PC-3 (cell line): ENCODE results near the gene RGS9. TPM values are rescaled to one million over a fixed set of nuclear protein-coding genes. Genes with fewer than 3 reads are reported as not detected.

Experiments used
- ATAC-seq: fragments of 200-7000 bp; cut with Tn5 transposase; 2 replicates; pipeline ENCODE4 v1.9.1; 2020; ENCODE audit warnings: mild to moderate bottlenecking, moderate library complexity
- BruUV-seq: library from RNA; stranded (reverse); fragments of 400-500 nt; replicated peaks from 2 replicates; lab custom pipeline; 2021; lab: Mats Ljungman, UMichigan
- CTCF ChIA-PET: fragments of 300-600 bp; sonication (Branson Sonifier 250); formaldehyde crosslinking; loops from one replicate; lab custom pipeline; 2022; ENCODE audit warnings: antibody characterized with exemption; lab: Charles Lee
- POLR2A ChIA-PET: fragments of 300-600 bp; sonication (Branson Sonifier 250); formaldehyde crosslinking; loops from one replicate; lab custom pipeline; 2022; ENCODE audit warnings: antibody characterized with exemption; ENCODE audit not compliant: unreplicated experiment; lab: Charles Lee
- DNase-seq: peaks from one replicate; pipeline ENCODE4 v3.0.0-alpha.2; 2015
- H2AFZ ChIP-seq: fragments of 300-600 bp; sonication (generic); 2 replicates; pipeline ENCODE4 v1.6.0; 2016; ENCODE audit warnings: antibody characterized with exemption, low read length
- H3F3A ChIP-seq: fragments of 300-600 bp; sonication (generic); one replicate; pipeline ENCODE4 v1.6.0; 2017; ENCODE audit warnings: antibody characterized with exemption, low read length, control low read depth, mild to moderate bottlenecking; ENCODE audit not compliant: unreplicated experiment
- H3K27ac ChIP-seq: fragments of 300-600 bp; sonication (generic); 2 replicates; pipeline ENCODE4 v1.5.1; 2016; ENCODE audit warnings: mild to moderate bottlenecking, low read length
- H3K27me3 ChIP-seq: fragments of 300-600 bp; sonication (generic); 2 replicates; pipeline ENCODE4 v1.6.1; 2016; ENCODE audit warnings: low read length, mixed read lengths
- H3K36me3 ChIP-seq: fragments of 300-600 bp; sonication (generic); 2 replicates; pipeline ENCODE4 v1.6.1; 2016; ENCODE audit warnings: low read depth, mixed run types, low read length, mixed read lengths
- H3K4me1 ChIP-seq: fragments of 300-600 bp; sonication (generic); 2 replicates; pipeline ENCODE4 v1.5.1; 2016; ENCODE audit warnings: low read length; ENCODE audit not compliant: insufficient read depth
- H3K4me2 ChIP-seq: fragments of 300-600 bp; sonication (generic); 2 replicates; pipeline ENCODE4 v1.6.0; 2016; ENCODE audit warnings: low read length
- H3K4me3 ChIP-seq: fragments of 300-600 bp; sonication (generic); 2 replicates; pipeline ENCODE4 v1.5.1; 2016; ENCODE audit warnings: mild to moderate bottlenecking, low read length, mixed read lengths
- H3K79me2 ChIP-seq: fragments of 300-600 bp; sonication (generic); 2 replicates; pipeline ENCODE4 v1.6.1; 2017; ENCODE audit warnings: low read length, mixed read lengths
- H3K9ac ChIP-seq: fragments of 300-600 bp; sonication (generic); 2 replicates; pipeline ENCODE4 v1.6.0; 2016; ENCODE audit warnings: mild to moderate bottlenecking, low read length
- H3K9me2 ChIP-seq: fragments of 300-600 bp; sonication (generic); replicated peaks from 2 replicates; pipeline ENCODE4 v1.6.1; 2016; ENCODE audit warnings: mixed run types, low read length, mixed read lengths
- H3K9me3 ChIP-seq: fragments of 300-600 bp; sonication (generic); 2 replicates; pipeline ENCODE4 v1.6.1; 2016; ENCODE audit warnings: low read length, mixed read lengths
- H4K20me1 ChIP-seq: fragments of 300-600 bp; sonication (generic); 2 replicates; pipeline ENCODE4 v1.6.1; 2016; ENCODE audit warnings: low read length, mixed read lengths
- CTCF ChIP-seq: fragments of 300-600 bp; sonication (generic); conservative IDR thresholded peaks from 2 replicates; pipeline ENCODE4 v1.5.1; 2017; ENCODE audit warnings: antibody characterized with exemption, low read depth, mild to moderate bottlenecking, low read length
- EZH2 ChIP-seq: fragments of 300-600 bp; sonication (generic); IDR thresholded peaks from one replicate; pipeline ENCODE4 v1.6.1; 2017; ENCODE audit warnings: antibody characterized with exemption, mild to moderate bottlenecking, low read length; ENCODE audit not compliant: unreplicated experiment
- EZH2phosphoT487 ChIP-seq: fragments of 300-600 bp; sonication (generic); IDR thresholded peaks from 2 replicates; pipeline ENCODE4 v1.6.1; 2018; ENCODE audit warnings: mild to moderate bottlenecking, antibody characterized with exemption, low read length, borderline replicate concordance
- intact Hi-C: fragments of 100-400 bp; cut with micrococcal nuclease; formaldehyde crosslinking; loops from 2 replicates; pipeline ENCODE4 v1.9.0; 2023
- total RNA-seq: library from RNA; depleted of rRNA; stranded (reverse); fragments of >200 nt; gene quantifications from 2 replicates; pipeline ENCODE4 v1.2.3, GENCODE V29; 2014

The RGS9 gene
- total RNA-seq, 1 experiment from 2014 or later: 2.7 TPM

- intact Hi-C loops: no loop called here
- DNase-seq (no peak), ATAC-seq (no peak)
- TF ChIP-seq EZH2 (no peak), CTCF (no peak), EZH2phosphoT487 (no peak)
- Histone ChIP-seq H3K4me3 (no peak overlapping the region), H3K4me2 (no peak overlapping the region), H3K9ac (no peak overlapping the region), H3K79me2 (no peaks in the 10 kb centered on the region), H3K4me1 (peaks cover 9% of the 10 kb centered on the region), H3F3A (no peaks in the 10 kb centered on the region), H3K36me3 (no peaks in the 10 kb centered on the region), H3K27me3 (no peaks in the 10 kb centered on the region), H3K9me3 (no peaks in the 10 kb centered on the region; the same call in 1 of the 2 replicates), H3K9me2 (no peaks in the 10 kb centered on the region), H3K27ac (no peak overlapping the region), H4K20me1 (no peaks in the 10 kb centered on the region), H2AFZ (no peak overlapping the region)
- BruUV-seq: no TSS peak
- ChIA-PET POLR2A (interaction anchor here (0.5 kb wide), 1 partner anchor 986 kb away, joined by 8 read pairs; no protein-coding TSS in a partner anchor), CTCF (no interaction called here)
Measured at GRCh38 chr17:65265276-65265675, 128.1 kb downstream of the RGS9 start.

- no TSS peak for BruUV-seq
- no peaks in the 10 kb centered on the region for H3K27me3 ChIP-seq
- H3K27ac ChIP-seq: no peak overlapping the region
- H3K9me3 ChIP-seq: no peaks in the 10 kb centered on the region; the same call in 1 of the 2 replicates
- POLR2A ChIA-PET: no interaction called here
- intact Hi-C loops: no loop called here
- no peak overlapping the region for H2AFZ ChIP-seq
- TF ChIP-seq EZH2phosphoT487 (no peak), CTCF (no peak), EZH2 (no peak)
- no peaks in the 10 kb centered on the region for H3F3A ChIP-seq
- H3K36me3 ChIP-seq: no peaks in the 10 kb centered on the region
- H3K4me1 ChIP-seq: no peaks in the 10 kb centered on the region
- H3K9ac ChIP-seq: no peak overlapping the region
- no peaks in the 10 kb centered on the region for H4K20me1 ChIP-seq
- no peaks in the 10 kb centered on the region for H3K79me2 ChIP-seq
- H3K4me2 ChIP-seq: no peak overlapping the region
- H3K4me3 ChIP-seq: no peak overlapping the region
- H3K9me2 ChIP-seq: no peaks in the 10 kb centered on the region
- CTCF ChIA-PET: no interaction called here
- ATAC-seq (no peak), DNase-seq (no peak)
Measured at GRCh38 chr17:65268832-65269231, 131.7 kb downstream of the RGS9 start.

DNA sequence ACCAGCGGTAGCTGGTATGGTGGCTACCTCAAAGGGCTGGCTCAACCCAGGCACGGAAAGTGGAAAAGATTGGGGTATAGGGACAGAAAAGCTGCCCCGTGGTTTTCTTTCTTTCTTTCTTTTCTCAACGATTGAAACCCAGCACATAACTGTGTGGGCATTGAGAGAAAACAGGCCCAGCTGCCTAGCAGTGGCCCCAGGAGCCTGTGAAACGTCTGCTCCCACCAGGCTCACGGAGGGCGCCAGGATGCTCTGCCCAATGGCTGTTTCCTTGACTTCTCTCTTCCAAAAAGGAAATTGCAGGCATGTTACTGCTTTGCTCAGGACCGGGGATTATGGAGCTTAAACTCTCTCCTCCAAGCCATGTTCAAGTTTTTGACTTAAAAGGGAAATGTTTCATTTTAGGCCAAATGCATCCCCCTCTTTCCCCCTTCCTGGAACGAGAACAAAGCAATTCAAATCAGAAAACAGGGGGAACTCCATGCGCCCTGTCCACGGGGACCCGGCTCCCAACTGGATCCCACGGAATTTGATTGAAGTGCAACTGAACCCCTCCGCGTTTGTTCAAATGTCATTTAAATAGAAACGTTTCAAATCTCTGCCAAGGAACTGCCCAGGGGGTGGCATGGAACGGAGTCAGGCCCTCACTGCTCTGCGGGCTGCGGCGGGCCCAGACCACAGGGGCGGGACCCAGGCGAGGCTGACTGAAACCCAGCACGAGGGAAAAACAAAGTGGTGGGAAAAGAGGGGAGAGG is 133.5 kb downstream of the RGS9 start:
- no peaks in the 10 kb centered on the region for H3K36me3 ChIP-seq
- no peak overlapping the region for H3K9ac ChIP-seq
- DNase-seq (no peak), ATAC-seq (no peak)
- POLR2A ChIA-PET: no interaction called here
- no peak overlapping the region for H3K4me3 ChIP-seq
- H3K79me2 ChIP-seq: no peaks in the 10 kb centered on the region
- no peak overlapping the region for H2AFZ ChIP-seq
- no peaks in the 10 kb centered on the region for H4K20me1 ChIP-seq
- intact Hi-C loops: no loop called here
- H3K9me3 ChIP-seq: no peaks in the 10 kb centered on the region; the same call in 1 of the 2 replicates
- H3K27me3 ChIP-seq: no peaks in the 10 kb centered on the region
- no peaks in the 10 kb centered on the region for H3K9me2 ChIP-seq
- no peaks in the 10 kb centered on the region for H3K4me1 ChIP-seq
- no TSS peak for BruUV-seq
- TF ChIP-seq EZH2phosphoT487 (no peak), CTCF (no peak), EZH2 (no peak)
- CTCF ChIA-PET: no interaction called here
- no peaks in the 10 kb centered on the region for H3F3A ChIP-seq
- no peak overlapping the region for H3K4me2 ChIP-seq
- no peak overlapping the region for H3K27ac ChIP-seq
